Stimulated activated CD4-positive, alpha-beta T cell treated with anti-CD3 and anti-CD28 coated beads, TNF-alpha, amount 100 ng/mL, for 48 hours (primary cell): ENCODE results near the gene PPP1R9A.

Source experiments
- DNase-seq, 3 donors: peaks; one replicate each; pipeline ENCODE4 v3.0.0-alpha.2; 2020; ENCODE audit warnings: low read depth in 3 of 3

Gene PPP1R9A

GRCh38 chr7:95035295-95035694 lies 127.9 kb downstream of the PPP1R9A start:
- no peak for DNase-seq

GRCh38 chr7:95041031-95041430 lies 133.6 kb downstream of the PPP1R9A start:
- DNase-seq = no peak

- no peak for DNase-seq
Measured at GRCh38 chr7:95045236-95045923, 138.0 kb downstream of the PPP1R9A start.

GRCh38 chr7:95046494-95047240 lies 139.3 kb downstream of the PPP1R9A start:
- DNase-seq = no peak

- no peak for DNase-seq
Measured at GRCh38 chr7:95047291-95047690, 139.9 kb downstream of the PPP1R9A start.

- no peak for DNase-seq
Measured at GRCh38 chr7:95052566-95053094, 145.2 kb downstream of the PPP1R9A start.

GRCh38 chr7:95054386-95054785 lies 147.0 kb downstream of the PPP1R9A start:
- DNase-seq = no peak

- no peak for DNase-seq
Measured at GRCh38 chr7:95055295-95055694, 147.9 kb downstream of the PPP1R9A start.

- DNase-seq = no peak
Measured at GRCh38 chr7:95056107-95056739, 148.8 kb downstream of the PPP1R9A start.

- no peak for DNase-seq
Measured at GRCh38 chr7:95056901-95057300, 149.5 kb downstream of the PPP1R9A start.

- DNase-seq = no peak
Measured at GRCh38 chr7:95059842-95060313, 152.5 kb downstream of the PPP1R9A start.

- no peak for DNase-seq
Measured at GRCh38 chr7:95062901-95063300, 155.5 kb downstream of the PPP1R9A start.

GRCh38 chr7:95066737-95067530 lies 159.5 kb downstream of the PPP1R9A start:
- DNase-seq = no peak

GRCh38 chr7:95088536-95089215 lies 181.3 kb downstream of the PPP1R9A start:
- DNase-seq = no peak

GRCh38 chr7:95089414-95090315 lies 182.3 kb downstream of the PPP1R9A start:
- no peak for DNase-seq

- DNase-seq = no peak
Measured at GRCh38 chr7:95092324-95092723, 184.9 kb downstream of the PPP1R9A start.

- DNase-seq = no peak
Measured at GRCh38 chr7:95095259-95095965, 188.0 kb downstream of the PPP1R9A start.

GRCh38 chr7:95095966-95096540 lies 188.7 kb downstream of the PPP1R9A start:
- DNase-seq = no peak

- no peak for DNase-seq
Measured at GRCh38 chr7:95097291-95097690, 189.9 kb downstream of the PPP1R9A start.
